Cardiac fibroblast (primary cell): ENCODE data around the gene TCF12.
A peak's percentile ranks its signal among the peaks of the same experiment; 100 is the strongest.

Experiments used
- DNase-seq, 2 donors: peaks; one replicate each; pipeline versions ENCODE4 v3.0.0 to v3.0.0-alpha.2; 2010; ENCODE audit warnings: low read depth in 2 of 2
- H3K4me3 ChIP-seq, 2 donors: replicated peaks in 1 of 2; 1 replicate in 1 of 2; 2 replicates in 1 of 2; pipeline ENCODE4 v1.5.1; 2011; ENCODE audit warnings: low read depth in 2 of 2, low read length in 2 of 2, mild to moderate bottlenecking in 2 of 2, moderate library complexity in 1 of 2
- TF ChIP-seq, protein P1 (sequence below): IDR thresholded peaks from one replicate; pipeline ENCODE4 v1.5.1; 2011; ENCODE audit warnings: low read depth, mild to moderate bottlenecking, low read length, inconsistent platforms

TCF12 gene

GRCh38 chr15:57314221-57314620, 395.8 kb downstream of the TCF12 start:
- TF ChIP-seq, protein P1, sequence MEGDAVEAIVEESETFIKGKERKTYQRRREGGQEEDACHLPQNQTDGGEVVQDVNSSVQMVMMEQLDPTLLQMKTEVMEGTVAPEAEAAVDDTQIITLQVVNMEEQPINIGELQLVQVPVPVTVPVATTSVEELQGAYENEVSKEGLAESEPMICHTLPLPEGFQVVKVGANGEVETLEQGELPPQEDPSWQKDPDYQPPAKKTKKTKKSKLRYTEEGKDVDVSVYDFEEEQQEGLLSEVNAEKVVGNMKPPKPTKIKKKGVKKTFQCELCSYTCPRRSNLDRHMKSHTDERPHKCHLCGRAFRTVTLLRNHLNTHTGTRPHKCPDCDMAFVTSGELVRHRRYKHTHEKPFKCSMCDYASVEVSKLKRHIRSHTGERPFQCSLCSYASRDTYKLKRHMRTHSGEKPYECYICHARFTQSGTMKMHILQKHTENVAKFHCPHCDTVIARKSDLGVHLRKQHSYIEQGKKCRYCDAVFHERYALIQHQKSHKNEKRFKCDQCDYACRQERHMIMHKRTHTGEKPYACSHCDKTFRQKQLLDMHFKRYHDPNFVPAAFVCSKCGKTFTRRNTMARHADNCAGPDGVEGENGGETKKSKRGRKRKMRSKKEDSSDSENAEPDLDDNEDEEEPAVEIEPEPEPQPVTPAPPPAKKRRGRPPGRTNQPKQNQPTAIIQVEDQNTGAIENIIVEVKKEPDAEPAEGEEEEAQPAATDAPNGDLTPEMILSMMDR = no peak
- DNase-seq = no peak
- no peak overlapping the region for H3K4me3 ChIP-seq

GRCh38 chr15:57316451-57316850, 398.0 kb downstream of the TCF12 start:
- H3K4me3 ChIP-seq = no peak overlapping the region
- DNase-seq = no peak
- TF ChIP-seq, protein P1 = no peak

DNA sequence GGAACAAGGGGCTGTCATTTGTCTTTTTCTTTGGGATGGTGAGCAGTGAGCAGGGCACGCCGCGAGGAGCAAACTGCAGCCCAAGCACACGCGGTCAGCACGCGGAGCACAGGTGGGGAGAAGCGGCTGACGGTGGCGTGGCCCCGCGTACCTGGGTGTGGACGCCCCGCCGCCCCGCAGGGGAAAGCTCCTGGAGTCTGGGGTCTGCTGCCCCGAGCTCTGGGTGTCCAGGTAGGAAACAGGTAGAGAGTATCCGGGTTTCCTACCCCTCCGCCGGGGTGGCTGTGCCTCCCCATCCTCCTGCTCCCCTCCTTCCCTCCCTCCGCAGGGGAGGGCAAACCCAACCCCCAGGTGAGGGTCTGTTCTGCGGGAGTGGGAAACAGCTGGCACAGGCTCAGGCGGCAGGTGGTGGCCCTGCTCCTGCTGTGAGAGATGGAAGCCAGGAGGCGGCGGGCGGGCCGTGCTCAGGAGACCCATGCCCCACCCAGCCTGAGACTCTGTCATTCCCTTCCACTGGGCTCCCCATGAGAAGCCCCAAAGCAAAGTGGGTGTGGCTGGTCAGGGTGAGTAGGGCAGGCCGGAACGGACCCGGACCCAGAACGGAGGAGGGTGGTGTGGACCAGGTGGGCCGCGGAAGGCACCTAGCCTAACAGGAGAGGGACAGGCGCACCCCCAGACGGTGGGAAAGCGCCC, 400.9 kb downstream of the TCF12 start:
- no peak for DNase-seq
- TF ChIP-seq, protein P1 = no peak
- H3K4me3 ChIP-seq = no peak overlapping the region

GRCh38 chr15:57319919-57320560, 401.6 kb downstream of the TCF12 start:
- TF ChIP-seq, protein P1 = no peak
- H3K4me3 ChIP-seq = no peak overlapping the region
- DNase-seq = no peak

- no peak overlapping the region for H3K4me3 ChIP-seq
- peak; percentile 87 to 95 for DNase-seq
- TF ChIP-seq, protein P1 = no peak
Measured at GRCh38 chr15:57320631-57321220, 402.3 kb downstream of the TCF12 start.

- TF ChIP-seq, protein P1 = no peak
- H3K4me3 ChIP-seq = no peak overlapping the region
- no peak for DNase-seq
Measured at GRCh38 chr15:57321485-57321884, 403.0 kb downstream of the TCF12 start.
